NCI-H2107 treated with DMSO at 0.1 percent for 48 hours (cell line): ENCODE results near the gene NR5A1.

Source experiments
- DNase-seq: peaks from one replicate; lab custom pipeline; 2025; ENCODE audit not compliant: unreplicated experiment; lab: John Stamatoyannopoulos, UW

The NR5A1 gene

DNA sequence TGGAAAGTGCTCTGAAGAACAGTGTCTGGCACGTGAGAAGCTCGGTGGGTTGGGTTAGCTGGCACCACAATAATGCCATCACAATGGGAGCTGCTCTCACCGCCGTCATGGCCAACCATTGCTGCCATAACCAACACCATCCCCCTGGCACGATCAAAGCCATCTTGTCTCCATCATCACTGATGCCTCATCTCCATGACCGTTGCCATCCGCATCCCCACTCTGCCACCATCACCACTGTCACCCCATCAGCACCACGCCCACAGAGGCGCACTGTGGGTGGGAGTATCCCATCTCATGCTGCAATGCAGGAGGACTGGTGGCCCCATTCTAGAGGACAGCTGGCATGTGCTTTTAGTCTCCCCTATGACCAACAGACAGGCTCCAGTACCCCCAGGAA is 23.7 kb downstream of the NR5A1 start:
- no peak for DNase-seq

DNA sequence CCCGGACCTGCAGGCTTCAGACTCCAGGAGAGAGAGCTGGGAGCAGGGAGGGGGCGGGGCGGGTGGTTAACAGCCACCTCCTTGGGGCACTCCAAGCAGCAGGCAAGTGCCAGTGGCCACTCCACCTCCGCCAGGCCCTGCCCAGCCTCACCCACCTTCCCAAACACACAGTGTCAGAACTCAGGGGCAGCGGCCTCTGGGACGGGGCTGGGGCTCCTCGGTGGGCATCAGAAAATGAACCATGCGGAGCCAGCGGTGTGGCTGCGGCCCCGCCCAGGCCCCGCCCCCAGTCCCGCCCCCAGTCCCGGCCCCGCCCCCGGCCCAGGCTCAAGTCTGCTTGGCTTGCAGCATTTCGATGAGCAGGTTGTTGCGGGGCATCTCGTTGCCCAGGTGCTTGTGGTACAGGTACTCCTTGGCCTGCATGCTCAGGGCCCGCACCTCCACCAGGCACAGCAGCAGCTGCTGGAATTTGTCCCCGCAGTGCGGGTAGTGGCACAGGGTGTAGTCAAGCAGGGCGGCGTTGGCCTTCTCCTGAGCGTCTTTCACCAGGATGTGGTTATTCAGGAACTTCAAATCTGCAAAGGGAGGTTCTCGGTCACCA is 24.7 kb downstream of the NR5A1 start:
- no peak for DNase-seq

GRCh38 chr9:124481115-124481514 is 26.1 kb downstream of the NR5A1 start:
- DNase-seq, result no peak

GRCh38 chr9:124480621-124480981 is 26.6 kb downstream of the NR5A1 start:
- DNase-seq, result no peak

DNA sequence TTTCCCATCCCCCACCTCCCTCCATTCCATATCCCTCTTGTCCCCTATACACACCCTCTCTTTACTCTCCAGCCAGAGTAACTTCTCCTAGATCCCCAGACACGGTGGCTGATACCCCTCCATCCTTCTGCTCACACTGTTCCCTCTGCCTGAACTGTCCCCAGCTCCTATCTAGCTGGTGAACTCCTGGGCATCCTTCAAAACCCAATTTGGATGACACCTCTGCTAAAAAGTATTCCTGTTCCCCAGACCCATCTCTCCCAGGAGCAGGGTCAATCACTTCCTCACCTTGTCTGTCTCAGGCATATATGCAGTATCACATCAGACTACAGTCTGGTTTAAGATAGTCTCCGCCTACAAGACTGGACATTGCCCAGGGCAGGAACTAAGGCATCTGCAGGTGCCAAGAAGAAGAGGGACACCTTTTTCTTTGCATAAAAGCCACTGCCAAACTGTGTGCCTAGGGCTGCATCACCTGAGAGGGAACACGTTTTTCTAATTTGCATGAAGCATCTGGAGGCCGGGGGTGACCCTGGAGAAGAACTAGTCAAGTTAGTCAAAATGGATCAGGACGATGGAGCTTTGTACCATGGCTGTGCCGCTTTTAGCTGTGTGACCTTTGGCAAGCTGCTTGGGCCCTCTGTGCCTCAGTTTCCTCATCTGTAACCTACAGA is 27.1 kb downstream of the NR5A1 start:
- DNase-seq, result no peak

DNA sequence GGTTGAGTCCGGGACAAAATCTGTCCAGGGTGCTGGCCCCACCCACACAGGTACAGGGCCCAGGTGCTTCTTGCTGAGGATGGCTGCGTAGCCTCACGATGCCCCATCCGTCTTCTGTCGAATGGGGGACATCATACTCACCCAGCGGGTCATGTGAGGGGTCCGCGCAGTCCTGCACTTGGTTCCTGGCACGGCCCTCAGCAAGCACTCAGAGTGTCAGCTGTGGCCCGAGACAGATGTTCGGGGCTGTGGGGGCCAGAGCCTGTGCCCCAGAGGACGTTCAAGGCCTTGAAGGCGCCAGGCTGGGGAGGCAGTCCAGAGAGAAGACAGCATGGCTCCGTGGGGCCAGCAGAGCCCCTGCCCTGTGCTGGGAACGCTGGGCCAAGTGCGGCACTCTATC is 27.8 kb downstream of the NR5A1 start:
- DNase-seq, result no peak

GRCh38 chr9:124478354-124478753 is 28.8 kb downstream of the NR5A1 start:
- peak; percentile 45 for DNase-seq

- peak; percentile 16 for DNase-seq
Observed at GRCh38 chr9:124477648-124478285, 29.4 kb downstream of the NR5A1 start.

DNA sequence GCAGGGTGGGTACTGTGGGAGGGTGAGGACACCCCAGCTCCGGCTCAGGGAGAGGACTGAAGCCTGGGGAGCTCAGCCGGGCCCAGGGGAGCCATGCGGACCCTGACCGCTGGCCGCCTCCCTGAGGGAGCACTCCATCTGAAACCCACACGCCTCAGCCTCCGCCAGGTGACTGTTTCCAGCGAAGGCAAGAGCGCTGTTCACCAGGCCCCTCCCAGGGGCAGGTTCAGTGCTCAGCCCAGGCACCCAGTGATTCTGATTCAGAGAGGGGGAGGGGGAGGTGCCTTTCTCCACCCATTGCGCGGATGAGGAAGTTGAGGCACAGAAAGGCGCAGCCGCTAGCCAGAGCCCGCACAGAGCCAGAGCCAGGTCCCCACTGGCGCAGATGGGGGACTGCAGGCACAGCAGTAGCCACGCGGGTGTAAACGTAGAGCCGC is 30.0 kb downstream of the NR5A1 start:
- DNase-seq, result peak; percentile 13

GRCh38 chr9:124475868-124476690 is 31.1 kb downstream of the NR5A1 start:
- DNase-seq, result no peak

DNA sequence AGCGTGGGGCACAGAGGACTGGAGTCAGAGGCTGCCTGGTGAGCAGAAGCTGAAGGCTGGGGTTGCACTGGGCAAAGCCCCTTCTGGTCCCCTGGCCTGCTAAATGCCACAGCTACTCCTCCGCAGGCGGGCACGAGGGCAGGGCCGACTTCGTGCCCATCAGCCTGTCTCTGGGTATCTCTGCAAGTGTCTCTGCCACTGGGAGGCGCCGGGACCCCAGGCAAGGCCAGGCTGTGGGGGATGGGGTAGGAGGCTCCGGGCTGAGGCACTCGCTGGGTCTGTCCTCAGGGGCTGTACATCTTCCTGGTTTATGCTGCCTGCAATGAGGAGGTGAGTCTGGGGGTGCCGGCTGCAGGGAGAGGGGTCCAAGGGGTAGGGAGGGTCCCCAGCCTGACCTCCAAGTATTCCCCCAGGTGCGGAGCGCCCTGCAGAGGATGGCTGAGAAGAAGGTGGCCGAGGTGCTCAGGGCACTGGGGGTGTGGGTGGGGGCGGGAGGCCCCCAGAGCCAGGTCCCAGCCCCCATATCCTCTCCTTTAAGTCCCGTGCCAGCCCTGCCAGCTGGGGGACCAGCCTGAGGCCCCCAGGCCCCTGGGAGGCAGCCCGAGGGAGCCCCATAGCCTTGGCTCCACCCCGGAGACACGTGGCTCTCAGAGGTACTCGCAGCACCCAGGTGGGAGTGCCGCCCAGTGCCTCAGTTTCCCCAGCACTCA is 31.9 kb downstream of the NR5A1 start:
- DNase-seq, result no peak

GRCh38 chr9:124474151-124474550 is 33.0 kb downstream of the NR5A1 start:
- no peak for DNase-seq

DNA sequence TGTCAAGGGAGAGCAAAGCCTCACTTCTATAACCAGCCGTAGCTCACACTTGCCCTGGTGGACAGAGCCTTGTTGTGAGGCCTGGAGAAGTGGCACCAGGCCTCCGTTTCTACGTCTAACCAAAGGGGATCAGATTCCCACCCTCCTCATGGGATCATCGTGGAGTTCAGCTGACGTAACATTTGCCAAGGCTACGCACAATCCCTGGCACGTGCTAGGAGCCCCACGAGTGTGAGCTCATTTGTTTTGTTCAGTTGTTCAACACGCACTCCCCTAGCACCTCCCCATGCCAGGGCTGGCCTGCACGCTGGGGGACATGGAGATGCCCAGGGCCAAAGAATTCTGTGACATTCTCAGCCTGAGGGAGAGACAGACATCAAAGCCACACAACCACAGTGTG is 33.9 kb downstream of the NR5A1 start:
- DNase-seq, result no peak

GRCh38 chr9:124472770-124473169 is 34.4 kb downstream of the NR5A1 start:
- no peak for DNase-seq

GRCh38 chr9:124471761-124472160 is 35.4 kb downstream of the NR5A1 start:
- no peak for DNase-seq

DNA sequence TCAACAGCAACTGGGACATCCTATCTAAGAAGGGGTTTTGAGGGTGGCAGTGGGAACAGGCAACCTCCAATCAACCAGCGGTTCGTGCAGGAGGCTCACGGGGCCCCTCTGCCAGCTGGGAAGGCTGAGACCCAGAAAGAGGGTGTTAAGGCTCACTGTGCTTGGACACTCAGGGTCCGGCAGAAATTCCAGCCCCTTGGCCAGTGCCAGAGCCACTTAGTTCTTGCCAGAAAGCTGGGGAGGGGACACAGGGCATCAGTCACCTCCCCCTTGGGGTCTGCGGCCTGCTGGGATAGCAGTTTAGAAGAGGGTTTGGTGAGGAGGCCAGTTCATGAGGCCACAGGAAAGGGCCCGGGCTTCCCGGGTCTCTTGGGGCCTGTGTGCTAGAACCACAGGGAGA is 36.5 kb downstream of the NR5A1 start:
- no peak for DNase-seq

DNA sequence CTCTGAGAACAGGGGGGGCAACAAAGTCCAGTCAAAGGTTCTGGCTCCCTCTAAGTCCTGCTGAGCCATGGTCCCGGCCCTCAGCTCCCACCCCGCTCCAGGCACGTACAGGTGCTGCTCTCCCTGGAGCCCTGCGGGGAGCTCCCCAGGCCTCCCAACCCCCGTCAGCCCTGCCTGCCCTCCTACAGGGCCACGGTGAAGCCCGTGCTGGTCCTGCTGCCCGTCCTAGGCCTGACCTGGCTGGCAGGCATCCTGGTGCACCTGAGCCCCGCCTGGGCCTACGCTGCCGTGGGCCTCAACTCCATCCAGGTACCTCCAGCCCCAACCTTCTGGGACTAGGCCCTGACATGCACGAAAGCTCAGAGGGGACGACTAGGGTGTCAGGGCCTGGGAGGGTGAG is 36.9 kb downstream of the NR5A1 start:
- no peak for DNase-seq

DNA sequence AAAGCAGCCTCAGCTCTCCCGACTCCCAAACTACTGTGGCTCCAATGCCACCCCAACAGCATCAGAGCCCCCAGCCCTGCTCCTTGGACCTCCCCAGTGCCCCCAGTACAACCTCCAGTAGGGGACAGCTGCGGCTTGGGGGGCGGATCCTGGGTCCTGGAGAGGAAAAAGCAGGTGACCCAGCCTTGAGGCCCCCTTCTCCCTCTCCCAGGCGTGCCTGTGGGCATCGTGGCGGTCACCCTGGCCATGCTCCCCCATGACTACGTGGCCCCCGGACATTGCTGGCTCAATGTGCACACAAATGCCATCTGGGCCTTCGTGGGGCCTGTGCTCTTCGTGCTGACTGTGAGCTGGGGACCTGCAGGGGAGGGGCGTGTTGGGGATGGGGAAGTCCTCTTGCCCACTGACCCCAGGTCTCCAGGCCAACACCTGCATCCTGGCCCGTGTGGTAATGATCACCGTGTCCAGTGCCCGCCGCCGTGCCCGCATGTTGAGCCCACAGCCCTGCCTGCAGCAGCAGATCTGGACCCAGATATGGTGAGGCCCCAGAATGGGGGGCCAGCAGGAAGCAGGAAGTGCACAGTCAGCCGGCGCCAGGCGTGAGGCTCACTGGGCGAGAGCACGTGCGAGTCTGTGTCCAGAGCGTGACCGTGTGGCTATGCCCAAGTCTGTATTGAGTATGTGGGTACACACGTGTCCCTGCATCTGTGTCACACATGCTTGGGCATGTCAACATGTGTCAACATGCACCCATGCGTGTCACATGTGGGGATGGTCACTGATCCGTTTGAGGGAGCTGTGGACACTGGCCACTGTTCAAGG is 38.0 kb downstream of the NR5A1 start:
- DNase-seq, result no peak

GRCh38 chr9:124468061-124468740 is 39.0 kb downstream of the NR5A1 start:
- no peak for DNase-seq
